Adrenal gland (tissue), 5 donors: ENCODE results near the gene MARCHF9.

ENCODE experiments used
- CTCF ChIP-seq, 6 experiments: fragments of 450-650 bp in 4 of 6; fragments of 200-600 bp in 2 of 6; sonication (generic) in 1 of 6; IDR thresholded peaks; 1 replicate in 5 of 6; 2 replicates in 1 of 6; pipeline versions ENCODE4 v1.5.1 to v1.8.0; 2016 to 2021; ENCODE audit warnings: antibody characterized with exemption in 6 of 6, mild to moderate bottlenecking in 2 of 6, moderate library complexity in 1 of 6
- POLR2A ChIP-seq, 2 donors: fragments of 450-650 bp; IDR thresholded peaks; one replicate each; pipeline ENCODE4 v1.6.1; 2017; ENCODE audit warnings: antibody characterized with exemption in 2 of 2, mild to moderate bottlenecking in 2 of 2, moderate library complexity in 1 of 2
- donor health status: DM: no; HTN: no; CAD: no.

GRCh38 chr12:57732726-57733593 lies 21.9 kb upstream of the MARCHF9 start:
- no peak for TF ChIP-seq CTCF (IDR thresholded peaks at IDR 0.05)
- TF ChIP-seq POLR2A (IDR thresholded peaks at IDR 0.05): no peak
